HG02981 (cell line): ENCODE results near the gene APBB1IP.
A peak's percentile ranks its signal among the peaks of the same experiment; 100 is the strongest.
"Not testable (repeated sequence)": the region's sequence is repeated elsewhere in the genome, so short reads cannot be mapped to it uniquely, and the experiment has no call there.

Experiments used
- ATAC-seq: cut with Tn5 transposase; IDR thresholded peaks from one replicate; pipeline ENCODE4 v1.9.1; 2021; ENCODE audit warnings: mild to moderate bottlenecking, moderate library complexity; ENCODE audit not compliant: unreplicated experiment

APBB1IP gene

DNA sequence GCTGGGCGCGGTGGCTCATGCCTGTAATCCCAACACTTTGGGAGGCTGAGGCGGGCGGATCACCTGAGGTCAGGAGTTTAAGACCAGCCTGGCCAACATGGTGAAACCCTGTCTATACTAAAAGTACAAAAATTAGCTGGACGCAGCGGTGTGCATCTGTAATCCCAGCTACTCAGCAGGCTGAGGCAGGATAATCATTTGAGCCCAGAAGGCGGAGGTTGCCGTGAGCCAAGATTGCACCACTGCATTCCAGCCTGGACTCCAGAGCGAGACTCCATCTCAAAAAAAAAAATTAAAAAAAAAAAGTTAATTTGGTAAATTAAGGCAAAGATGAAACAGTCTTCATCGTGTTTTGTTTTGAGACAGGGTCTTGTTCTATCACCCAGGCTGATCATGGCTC, 66.3 kb downstream of the APBB1IP start:
- ATAC-seq: not testable (repeated sequence)

DNA sequence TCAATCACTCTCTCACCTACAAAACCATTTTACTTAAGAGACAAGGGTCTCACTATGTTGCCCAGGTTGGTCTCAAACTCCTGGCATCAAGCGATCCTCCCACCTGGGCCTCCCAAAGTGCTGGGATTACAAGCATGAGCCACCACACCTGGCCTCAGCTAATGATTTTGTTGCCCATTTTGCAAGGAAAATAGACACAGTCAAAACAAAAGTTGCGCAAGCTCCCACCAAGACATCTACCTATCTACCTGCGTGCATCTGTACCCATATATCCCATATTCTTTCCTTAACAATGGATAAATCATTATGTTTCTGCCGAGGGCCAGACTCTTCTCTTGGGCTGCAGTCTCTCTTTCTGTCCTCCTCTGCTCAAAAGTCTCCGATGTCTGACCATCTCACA, 67.3 kb downstream of the APBB1IP start:
- no peak for ATAC-seq

DNA sequence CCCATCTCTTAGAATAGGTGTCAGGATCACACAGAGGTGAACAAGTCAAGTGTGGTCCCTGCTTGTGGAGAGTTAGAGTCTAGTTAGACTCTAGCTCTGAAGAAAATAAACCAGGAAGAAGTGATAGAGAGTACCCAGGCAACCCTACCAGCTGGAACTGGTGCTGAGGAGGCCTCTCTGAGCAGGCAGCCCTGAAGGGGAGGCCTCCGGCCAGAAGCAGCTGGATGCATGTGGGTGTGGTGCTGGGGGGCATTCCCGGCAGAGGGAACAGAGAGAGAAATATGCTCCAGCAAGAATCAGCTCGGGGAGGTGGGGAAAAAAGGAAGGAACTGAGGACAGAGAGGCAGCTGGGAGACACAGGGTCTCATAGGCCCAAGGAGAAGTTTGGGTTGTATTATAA, 68.6 kb downstream of the APBB1IP start:
- ATAC-seq: no peak

DNA sequence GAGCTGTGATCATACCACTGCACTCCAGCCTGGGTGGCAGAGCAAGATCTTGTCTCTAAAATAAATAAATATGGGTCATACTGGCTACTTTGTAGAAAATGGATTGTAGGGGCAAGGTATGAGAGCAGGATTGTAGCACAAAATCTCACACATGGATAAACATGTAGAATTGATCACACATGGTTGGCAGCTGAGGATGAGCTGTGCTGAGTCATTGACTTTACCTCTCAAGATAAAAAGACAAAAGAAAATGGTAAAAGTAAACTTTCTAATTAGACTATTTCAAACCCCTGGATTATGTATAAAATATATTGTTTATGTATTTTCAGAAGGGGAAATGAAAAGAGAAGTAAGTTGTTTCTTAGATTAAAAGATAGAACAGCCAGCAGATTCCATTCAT, 69.3 kb downstream of the APBB1IP start:
- ATAC-seq: no peak

DNA sequence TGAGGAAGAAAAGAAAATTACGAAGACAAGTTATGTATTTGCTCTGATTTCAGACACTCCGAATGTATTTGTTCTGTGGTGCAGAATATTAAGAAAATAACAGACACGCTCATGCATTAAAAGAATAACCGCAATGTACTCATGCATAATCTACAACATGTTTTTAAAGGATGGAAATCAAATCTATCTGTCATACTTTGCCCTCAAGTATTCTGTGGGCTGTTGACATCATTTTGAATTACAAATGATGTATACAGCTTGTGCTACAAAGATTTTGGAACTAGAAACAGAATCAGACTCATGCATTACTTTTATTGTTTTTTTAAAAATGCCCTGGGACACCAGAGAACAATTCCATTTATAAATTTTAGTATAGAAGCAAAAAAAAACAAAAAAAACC, 69.9 kb downstream of the APBB1IP start:
- no peak for ATAC-seq

DNA sequence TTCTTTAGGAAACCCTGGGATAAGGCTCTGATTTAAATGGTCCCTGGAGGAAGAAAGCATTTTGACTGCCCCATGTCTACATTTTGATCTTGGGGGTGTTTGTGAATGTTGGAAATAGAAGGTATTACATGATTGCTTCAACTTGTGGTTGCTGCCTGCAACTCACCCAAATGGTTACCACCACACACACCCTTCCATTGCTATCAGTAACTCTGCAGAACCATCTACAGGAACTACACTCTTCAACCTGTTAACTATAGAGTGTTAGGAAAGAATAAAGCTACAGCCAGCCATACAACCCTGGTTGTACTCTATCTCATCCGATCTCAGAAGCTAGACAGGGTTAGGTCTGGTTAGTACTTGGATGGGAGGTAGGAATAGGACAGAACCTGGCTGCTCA, 71.2 kb downstream of the APBB1IP start:
- ATAC-seq: no peak

DNA sequence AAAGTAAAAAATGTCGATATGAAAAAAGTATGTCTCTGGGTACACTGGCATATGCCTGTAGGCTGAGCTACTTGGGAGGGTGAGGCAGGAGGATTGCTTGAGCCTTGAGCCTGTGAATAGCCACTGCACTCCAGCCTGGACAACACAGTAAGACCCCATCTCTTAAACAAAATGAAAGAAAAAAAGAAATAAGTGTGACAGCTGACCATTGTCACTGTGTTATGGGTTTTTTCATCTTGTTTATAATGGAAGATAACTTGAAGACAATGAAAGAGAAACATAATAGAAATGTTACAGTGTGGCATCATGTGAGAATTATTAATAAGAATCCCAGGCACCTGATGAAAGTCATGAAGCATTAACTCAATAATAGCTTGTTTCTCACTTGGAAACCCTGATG, 75.0 kb downstream of the APBB1IP start:
- no peak for ATAC-seq

DNA sequence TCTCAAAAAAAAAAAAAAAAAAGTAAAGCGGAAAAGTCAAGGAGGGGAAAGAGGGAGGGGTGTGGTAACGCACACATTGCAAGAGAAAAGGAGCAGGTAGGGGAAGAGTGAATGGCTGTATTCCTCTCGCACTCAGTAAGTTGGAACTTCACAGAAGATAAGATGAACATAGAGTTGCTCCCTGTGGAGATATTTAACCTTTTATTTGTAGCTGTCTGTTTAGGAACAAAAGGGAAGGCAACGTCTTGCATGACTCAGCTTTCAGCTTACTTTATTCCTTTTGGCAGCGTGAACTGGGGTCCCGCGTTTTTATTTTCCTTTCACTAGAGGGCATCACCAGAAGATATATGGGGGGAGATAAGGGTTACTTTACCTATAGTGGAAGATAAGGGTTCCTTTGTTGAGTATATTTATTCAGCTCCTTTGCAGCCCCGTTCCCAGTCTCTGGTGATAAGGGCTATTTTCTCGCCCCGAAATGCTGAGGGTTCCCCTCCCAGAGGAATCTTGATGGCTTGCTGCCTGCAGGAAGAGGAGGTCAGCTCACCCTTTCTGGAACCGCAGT, 78.5 kb downstream of the APBB1IP start:
- no peak for ATAC-seq

DNA sequence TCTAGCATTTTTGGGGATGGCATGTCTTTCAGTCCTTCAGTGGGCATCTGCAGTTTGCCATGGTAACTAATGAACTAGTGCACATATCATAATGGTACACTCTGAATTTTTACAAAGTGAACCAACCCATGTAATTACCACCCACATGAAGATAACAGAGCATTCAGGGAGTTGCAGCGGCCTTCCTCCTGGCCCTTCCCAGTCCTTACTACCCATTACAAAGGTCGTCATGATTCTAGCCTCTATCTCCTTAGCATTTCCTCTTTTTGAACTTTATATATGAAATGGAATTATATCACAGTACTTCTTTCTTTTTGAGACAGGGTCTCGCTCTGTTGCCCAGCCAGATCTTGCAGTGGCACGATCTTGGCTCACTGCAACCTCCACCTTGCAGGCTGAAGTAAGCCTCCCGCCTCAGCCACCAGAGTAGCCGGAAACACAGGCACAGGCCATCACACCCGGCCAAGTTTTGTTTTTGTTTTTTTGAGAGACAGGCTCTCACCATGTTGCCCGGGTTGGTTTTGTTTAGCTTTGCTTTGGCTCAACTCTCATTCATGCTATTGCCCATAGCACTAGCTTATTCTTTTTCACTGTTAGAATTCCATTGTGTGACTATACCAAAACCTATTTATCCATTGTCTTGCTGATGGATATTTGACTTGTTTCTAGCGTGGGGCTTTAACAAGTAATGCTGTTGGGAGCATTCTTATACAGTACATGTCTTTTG, 79.2 kb downstream of the APBB1IP start:
- ATAC-seq: no peak

DNA sequence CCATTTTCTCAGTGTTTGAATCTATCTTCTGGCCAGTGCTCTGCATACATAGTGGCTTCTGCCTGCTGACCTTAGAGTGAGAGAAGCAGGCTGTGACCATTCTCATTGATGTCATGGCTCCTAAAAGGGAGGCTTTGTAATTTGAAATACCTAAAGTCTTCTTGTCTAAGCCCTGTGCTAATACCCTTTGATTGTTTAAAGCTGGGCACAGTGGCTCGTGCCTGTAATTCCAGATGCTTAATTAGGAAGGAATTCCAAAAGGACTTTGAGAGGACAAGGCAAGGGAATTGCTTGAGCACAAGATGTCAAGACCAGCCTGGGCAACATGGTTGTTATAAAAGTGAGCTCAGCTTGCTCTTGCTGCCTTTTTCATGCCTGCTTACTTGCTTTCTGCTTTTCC, 81.7 kb downstream of the APBB1IP start:
- no peak for ATAC-seq

DNA sequence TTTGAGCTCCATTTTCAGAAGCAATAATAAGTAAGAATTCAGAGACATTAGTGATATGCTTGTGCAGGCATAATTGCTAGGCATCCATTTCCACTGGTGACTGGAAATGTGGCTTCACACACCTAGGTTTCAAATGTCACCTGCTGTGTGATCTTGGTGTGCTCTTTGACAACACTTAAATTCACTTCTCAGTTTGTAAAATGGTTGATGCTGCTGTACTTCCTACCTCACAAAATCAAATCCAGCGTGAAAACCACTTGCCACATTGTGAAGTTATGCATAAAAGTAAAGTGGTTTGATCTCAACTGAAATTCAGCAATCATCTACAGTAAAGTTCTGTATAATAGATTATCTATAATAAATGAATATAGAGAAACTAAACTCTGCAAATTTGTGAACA, 82.4 kb downstream of the APBB1IP start:
- ATAC-seq: no peak

DNA sequence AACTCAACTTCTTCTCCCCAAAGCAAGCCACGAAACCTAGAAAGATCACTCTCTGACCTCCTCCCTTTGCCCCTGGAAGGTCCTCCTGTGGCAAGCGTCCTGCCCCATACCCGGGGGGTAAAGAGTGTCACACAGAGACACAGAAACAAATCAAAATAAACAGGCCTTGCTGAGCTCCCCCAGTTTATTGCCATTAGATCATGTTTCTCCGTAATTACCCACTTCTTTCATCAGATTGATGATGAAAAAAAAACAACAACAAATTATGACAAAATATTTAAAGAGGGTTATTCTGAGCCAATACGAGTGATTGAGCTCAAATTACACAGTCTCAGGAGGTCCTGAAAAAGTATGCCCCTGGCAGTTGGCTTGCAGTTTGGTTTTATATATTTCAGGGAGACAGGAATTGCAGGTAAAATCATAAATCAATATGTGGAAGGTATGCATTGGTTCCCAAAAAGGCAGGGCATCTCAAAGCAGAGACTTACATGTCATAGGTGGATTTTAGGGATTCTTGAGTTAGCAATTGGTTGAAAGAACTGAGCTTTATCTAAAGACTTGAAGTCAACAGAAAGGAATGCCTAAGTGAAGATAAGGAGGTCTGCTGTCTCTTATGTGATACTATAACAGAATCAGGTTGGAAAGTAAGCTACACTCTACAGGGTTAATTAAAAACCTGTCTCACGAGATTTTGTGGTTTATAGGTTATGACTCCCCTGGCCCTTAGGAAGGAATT, 86.2 kb downstream of the APBB1IP start:
- no peak for ATAC-seq

DNA sequence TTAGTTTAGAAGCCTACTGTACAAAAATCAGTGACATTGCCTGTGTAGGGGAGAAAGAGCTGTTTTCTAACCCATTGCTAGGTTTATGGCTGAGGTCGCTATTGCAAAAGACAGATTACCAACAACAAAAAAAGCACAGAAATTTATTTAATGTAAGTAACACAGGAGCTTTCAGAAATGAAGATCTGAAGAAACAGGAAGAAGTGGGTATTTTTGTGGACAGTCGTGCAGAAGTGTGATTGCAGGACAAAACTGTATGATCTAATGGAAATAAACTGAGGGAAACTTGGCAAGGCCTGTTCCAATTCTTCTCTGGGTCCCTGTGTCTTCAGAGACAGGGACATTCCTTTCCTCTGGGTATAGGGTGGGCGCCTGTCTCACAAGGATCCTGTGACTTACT, 87.4 kb downstream of the APBB1IP start:
- ATAC-seq: no peak

DNA sequence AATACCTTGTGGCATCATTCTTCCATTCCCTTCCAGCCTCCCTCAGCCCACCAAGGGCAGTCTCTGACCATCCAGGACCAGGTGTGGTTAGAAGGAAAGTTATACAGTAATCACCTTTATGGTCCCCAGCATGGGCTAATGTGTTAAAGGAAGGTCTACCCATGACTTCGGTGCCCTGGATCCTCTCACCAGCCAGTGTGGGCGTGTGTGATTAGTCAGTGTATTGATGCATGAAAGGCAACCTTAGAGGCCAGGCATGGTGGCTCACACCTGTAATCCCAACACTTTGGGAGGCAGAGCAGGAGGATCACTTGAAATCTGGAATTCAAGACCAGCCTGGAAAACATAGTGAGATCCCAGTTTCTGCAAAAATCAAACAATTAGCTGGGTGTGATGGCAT, 88.9 kb downstream of the APBB1IP start:
- no peak for ATAC-seq

DNA sequence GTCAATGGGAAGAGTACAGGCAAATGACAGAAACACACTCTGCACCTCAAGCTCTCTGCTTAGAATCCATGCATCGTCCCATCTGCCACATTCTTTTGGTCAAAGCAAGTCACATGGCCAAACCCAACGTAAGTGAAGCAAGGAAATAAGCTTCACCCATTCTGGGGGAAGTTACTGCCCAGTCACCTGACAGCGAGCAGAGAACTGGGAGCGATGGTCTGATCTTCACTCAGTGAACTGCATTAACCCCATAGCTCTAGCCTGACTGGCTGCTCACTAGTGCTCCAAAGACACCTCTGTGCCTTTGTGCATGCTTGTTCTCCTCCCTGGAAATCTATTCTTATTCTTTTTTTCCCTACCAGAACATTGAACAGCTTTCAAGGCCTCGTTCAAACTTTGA, 89.9 kb downstream of the APBB1IP start:
- no peak for ATAC-seq

DNA sequence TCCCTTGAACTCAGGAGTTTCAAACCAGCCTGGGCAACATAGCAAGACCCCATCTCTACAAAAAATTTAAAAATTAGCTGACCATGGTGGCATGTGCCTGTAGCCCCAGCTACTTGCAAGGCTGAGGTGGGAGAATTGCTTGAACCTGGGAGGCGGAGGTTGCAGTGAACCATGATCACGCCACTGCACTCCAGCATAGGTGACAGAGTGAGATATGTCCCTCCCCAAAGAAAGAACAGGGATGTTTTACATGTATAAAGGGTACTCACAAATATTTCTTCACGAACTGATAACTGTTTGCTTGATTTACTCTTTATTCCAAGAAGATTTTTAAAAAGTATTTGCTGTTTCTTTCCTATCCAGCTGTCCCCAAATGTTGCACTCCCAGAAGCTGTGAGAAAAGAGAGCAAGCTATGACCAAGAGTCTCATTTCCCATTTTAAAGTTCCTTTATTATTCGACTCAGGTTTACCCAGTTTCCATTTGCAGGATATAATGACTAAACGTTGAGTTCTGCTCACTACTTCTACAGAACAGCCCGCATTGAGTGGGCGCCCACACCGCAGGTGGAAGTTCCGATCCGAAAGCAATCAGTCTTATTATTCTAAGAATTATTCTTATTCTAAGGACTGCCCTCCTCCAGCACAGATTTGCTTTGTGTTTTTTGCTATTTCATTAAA, 90.7 kb downstream of the APBB1IP start:
- ATAC-seq: no peak

DNA sequence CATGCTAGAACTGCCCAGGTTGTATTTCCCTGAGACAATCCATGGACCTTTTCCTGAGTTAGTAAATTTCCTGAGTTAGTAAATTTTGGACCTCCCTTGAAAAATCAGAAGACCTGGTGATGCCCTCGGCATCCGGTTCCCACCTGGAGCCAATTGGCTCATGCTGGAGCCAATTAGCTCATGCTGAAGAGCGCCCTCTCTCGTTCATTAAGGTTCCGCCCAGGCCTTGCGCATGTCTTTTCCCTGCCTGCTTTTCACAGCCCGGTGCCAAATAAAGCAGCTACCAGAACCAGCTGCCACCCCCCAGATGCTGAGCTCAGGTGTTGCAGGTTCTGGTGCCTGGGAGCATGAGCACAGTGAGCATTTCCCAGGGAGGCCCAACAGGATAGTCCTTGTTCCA, 96.2 kb downstream of the APBB1IP start:
- no peak for ATAC-seq

DNA sequence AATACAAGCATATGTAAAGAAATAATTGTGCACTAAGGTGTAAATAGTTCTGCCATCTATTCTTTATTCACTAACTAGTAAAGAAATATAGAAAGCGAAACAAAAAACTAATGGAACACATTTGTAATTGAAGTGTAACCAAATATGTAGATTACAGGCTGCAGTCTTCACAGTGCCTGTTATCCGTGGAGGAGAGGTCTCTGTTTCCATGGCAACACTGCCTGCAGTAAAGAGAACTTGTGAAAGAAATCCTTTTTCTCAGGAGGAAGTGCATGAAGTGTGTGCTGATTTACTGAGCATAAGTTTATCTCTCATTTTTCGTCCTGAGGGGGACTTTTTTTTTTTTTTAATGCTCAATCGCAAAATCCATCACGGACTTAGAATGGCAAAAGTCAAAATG, 102.5 kb downstream of the APBB1IP start:
- no peak for ATAC-seq

DNA sequence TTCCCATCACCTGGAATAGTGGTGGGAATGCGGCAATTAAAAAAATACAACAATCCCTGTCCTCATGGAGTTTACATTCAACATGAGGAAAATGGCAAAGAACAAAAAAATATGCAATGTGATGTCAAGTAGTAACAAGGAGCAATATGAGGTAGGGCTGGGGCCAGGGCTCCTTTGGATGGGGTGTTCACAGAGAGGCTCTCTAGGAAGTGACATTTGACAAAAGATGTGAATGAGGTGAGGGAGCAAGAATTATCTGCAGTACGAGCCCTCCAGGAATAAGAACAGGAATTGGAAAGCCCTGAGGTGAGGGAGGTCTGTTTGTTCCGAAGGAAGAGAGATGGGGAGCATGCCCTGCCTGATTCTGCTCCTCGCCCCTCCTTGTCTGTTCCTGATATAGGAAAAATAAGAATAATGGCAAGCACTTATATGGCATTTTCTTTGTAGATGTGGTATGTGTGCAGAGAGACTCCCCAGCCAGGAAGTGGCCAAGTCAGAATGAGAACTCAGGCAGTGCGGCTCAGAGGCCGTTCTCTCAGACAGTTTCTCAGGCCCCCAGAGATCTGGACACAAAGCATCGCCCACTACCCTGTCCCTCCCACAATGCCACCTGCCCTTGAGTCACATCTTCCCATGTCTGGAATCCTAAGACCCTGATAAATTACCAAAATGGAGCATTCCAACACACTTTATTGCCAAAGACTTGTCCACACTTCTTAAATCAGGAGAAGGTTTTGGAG, 105.6 kb downstream of the APBB1IP start:
- peak; percentile 67 for ATAC-seq

DNA sequence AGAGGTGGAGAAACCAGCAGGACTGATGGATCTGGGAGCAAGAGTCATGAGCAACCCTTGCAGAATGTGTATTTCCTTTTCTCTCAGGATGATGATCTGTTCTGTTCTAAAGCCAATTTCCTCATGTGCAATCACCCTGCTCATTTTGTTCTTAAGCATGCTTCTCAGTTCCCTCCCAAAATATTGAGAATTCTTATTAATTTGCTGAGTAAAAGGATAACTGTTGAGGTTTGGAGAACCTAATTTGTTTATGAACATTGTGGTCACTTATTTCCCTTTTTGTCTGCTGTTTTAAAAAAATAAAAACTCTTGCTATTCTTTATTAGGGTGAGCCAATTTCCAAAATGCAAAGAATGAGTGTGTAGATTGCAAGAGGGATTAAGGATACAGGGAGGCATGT, 106.8 kb downstream of the APBB1IP start:
- ATAC-seq: no peak
